Hypothalamus (tissue), 51 donors: ENCODE measurements around the gene HIVEP3.

Experiments
- DNase-seq, 51 donors: peaks; one replicate each; lab custom pipeline; 2025; lab: John Stamatoyannopoulos, UW

Gene HIVEP3

DNA sequence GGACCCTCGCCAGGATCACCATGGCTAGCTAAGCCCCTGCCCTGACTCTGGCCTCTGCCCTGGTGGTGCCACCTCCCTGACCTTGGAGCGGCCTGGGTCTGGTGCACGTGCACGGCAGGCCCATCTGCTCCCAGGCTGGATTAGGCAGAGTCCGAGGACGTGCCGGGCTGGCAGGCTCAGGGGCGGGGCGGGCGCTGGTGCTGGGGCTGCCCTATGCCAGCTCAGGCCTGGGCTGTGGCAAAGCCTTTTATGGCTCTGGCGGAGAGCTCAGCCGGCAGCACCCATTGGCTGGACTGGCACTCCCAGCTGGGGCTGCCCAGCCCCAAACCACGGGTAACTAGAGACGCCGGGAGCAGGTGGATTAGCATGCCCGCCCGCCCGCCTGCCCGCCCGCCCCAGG, 417.1 kb downstream of the HIVEP3 start:
- DNase-seq = peak in 1 of 51 donors; percentile 15

DNA sequence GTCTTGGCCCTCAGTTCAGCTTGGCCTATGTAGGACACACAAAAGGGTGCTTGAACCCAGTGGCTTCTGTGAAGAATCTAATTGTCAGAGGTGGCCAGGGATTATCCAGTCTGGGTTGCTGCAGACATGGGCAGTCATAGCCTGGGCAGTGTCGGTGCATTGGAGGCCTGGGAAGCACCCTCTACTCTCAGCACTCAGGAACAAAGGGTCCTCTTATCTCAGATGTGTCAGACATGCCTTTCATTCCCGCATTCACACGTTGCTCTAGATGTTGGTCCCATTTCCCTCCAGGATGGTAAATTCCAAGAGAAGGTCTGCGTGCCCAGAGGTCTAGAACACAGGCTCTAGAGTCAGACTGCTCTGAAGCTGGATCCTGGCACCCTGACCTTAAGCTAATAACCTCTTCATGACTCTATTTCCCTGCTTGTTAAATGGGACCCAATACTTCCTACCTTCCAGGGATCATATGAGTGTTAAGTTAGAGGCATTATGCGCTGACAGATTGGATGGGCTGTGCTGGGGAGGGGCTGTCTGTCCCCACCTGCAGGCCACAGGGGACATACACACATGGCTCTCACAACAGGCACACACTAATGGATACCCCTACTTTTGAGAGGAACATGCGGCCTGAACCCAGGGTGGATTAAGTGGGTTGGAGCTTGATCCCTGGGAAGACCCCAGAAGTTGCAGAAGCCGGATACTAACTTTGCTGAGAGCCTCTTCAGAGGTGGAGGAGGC, 417.8 kb downstream of the HIVEP3 start:
- no peak for DNase-seq

- peak in 1 of 51 donors; percentile 30 for DNase-seq
Measured at GRCh38 chr1:41500378-41500777, 418.3 kb downstream of the HIVEP3 start.

- DNase-seq = no peak
Measured at GRCh38 chr1:41499591-41499990, 419.1 kb downstream of the HIVEP3 start.

- DNase-seq = peak in 1 of 51 donors; percentile 14
Measured at GRCh38 chr1:41498804-41499203, 419.9 kb downstream of the HIVEP3 start.

GRCh38 chr1:41498391-41498790, 420.3 kb downstream of the HIVEP3 start:
- DNase-seq = peak in 2 of 51 donors; percentile 13 to 18

GRCh38 chr1:41497461-41498030, 421.2 kb downstream of the HIVEP3 start:
- no peak for DNase-seq

DNA sequence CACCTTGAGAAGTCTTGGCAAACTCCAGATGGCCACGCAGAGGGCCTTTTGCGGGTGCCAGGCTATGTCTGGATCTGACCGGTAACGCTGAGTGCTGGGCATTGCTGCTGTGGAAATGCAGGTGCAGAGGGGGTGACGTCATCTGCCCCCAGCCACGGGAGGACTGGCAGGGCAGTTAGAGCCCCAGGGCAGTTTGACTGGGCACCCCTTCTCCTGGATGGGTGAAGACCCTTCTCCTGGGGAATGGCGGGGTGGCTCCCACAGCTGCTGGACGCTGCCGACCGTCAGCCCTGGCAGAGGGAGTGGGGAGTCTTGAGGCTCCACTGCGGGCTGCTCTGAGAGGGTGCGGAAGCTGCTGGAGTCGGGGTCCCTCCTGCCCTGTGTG, 421.7 kb downstream of the HIVEP3 start:
- no peak for DNase-seq

DNA sequence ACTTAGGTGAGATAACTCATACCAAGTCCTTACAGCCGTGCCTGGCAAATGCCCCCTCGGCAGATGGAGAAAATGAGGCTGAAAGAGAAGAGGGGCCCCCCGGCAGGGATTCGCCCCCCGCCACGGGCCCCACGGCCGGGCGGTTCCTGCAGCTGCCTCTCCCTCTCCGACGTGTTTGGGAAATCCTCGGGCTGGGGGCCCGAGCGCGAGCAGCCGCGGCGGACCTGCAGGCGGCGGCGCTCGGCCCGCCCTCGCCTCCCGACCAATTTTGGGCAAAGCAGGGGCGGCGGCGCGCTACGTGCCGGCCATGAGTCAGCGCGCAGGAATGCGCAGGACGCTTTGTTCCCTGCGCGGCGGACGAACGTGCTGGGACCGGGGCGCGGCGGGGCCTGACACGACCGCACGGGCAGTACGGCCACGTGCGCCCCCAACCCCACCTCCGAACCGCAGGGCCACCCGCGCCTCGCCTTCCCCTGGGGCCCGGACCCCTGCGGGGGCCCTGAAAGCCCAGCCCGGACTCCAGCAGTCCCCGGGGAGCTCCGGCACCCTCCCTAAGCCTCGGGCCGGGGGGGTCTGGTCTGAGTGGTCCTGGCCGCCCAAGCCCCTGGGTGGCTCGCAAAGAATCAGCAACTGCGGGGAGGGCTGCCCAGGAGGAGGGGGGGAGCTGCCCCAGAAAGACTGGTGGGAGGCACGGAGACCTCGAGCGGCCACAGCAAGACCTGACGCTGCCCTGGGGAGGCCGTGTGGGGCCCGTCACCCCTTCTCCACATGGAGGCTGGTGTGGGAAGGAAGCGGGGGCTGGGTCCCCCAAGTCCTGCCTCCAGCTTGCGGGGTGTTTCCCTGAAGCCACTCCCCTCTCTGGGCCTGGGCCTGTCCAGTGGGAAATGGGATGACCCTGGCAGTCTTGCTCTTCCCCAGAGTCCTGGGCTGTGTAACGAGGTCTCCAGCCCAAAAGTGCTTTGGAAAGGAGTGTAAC, 422.4 kb downstream of the HIVEP3 start:
- DNase-seq = peak in 11 of 51 donors; percentile 13 to 59 (median 33)

GRCh38 chr1:41495210-41495948, 423.3 kb downstream of the HIVEP3 start:
- peak in 21 of 51 donors; percentile 9 to 52 (median 28) for DNase-seq

DNA sequence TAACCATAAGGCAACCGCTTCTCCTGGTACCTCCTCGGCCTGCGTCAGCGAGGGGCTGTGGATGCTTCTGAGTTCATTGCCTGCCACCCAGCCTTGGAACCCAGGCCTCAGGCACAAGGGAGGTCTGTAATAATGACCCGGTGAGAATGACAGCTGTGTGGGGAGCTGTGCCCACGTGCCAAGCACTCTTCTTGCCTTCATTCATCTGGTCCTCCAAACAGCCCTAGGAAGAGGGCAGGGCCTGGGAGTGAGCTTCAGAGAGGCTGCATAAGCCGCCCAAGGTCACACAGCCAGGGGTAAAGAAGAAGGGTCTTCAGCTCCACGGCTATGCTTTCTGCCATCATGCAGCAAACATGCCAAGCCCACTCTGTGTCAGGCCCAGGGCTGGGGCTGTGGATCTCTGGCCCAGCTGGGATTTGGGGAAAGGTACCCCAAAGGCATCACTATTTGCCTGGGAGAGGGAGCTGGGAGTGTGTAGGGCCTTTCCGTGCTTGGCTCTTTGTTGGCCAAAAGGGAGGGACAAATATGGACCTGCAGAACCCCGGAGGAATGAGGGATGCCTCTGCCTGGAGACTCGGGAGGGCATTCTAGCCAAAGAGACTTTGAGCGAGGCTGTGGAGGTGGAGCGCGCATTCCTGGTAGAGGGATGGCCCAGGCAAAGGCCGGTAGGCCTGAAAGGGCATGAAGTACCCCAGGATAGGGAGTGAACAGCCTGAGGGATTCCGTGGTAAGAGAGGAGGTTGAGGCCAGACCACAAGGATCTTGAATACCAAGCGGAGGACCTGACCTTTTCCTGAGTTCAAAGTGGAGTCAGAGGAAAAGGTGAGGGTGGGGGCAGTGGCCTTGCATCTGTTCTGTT, 424.1 kb downstream of the HIVEP3 start:
- DNase-seq = no peak

DNA sequence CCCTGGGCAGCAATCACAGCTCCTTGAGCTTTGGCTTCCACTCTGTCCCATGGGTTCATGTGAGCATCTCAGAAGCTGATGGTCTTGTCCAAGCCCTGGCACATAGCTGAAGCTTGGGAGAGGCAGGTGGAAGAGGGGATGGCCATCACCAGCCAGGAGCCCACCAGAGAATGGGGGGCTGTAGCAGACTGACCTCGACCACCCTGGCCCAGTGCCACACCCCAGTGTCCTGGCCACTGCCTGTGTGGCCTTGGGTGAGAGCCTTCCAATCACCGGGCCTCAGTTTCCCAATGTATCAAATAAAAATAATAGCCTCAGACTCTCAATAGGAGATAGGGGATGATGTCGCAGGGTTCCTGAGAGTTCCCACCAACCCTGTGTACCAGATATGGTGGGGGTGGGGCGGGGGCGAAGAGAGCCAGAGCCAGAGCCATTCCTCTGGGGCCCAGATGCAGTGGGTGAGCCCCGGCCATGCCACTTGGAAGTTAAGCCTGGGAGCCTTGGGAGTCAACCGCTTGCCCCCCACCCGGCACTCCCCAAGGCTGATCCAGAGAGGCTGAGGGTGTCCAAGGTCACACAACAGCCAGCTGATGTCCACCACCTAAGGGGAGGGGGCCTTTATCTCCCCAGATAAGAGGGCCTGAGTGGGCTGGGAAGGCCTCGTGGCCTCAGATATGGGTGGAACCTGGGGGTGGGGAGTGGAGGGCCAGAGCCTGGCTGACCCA, 424.9 kb downstream of the HIVEP3 start:
- no peak for DNase-seq

GRCh38 chr1:41493117-41493536, 425.6 kb downstream of the HIVEP3 start:
- DNase-seq = no peak

GRCh38 chr1:41492341-41492848, 426.3 kb downstream of the HIVEP3 start:
- DNase-seq = no peak

- no peak for DNase-seq
Measured at GRCh38 chr1:41490911-41491310, 427.8 kb downstream of the HIVEP3 start.

DNA sequence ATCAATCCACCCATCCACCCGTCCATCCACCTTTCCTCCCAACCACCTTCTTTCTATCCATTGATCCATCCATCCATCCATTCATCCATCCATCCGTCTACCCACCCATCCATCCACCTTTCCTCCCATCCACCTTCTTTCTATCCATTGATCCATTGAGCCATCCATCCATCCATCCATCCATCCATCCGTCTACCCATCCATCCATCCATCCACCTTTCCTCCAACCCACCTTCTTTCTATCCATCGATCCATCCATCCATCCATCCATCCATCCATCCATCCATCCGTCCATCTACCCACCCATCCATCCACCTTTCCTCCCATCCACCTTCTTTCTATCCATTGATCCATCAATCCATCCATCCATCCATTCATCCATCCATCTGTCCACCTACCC, 429.2 kb downstream of the HIVEP3 start:
- DNase-seq = no peak

- DNase-seq = no peak
Measured at GRCh38 chr1:41488040-41488951, 430.4 kb downstream of the HIVEP3 start.
